Neural cell (in vitro differentiated cells): ENCODE measurements around the gene P2RX5. TPM values are rescaled to one million over a fixed set of nuclear protein-coding genes. Genes with fewer than 3 reads are reported as not detected.

Experiments
- H2AFZ ChIP-seq: fragments of 200-600, 300-800 bp; sonication (generic), shearing (Covaris generic); 2 replicates; pipeline ENCODE4 v1.6.0; 2014; ENCODE audit warnings: low read depth, mild to moderate bottlenecking, antibody characterized with exemption, low read length, moderate library complexity
- H3F3A ChIP-seq: fragments of 200-600 bp; shearing (Covaris generic); 2 replicates; pipeline ENCODE4 v1.6.1; 2016; ENCODE audit warnings: mild to moderate bottlenecking, moderate library complexity, mixed read lengths, antibody characterized with exemption, low read length; ENCODE audit not compliant: insufficient read depth, poor library complexity, severe bottlenecking
- H3K27ac ChIP-seq: fragments of 200-600, 300-800 bp; sonication (generic), shearing (Covaris generic); 2 replicates; pipeline ENCODE4 v1.5.1; 2014; ENCODE audit warnings: mild to moderate bottlenecking, low read length, moderate library complexity
- H3K27me3 ChIP-seq: fragments of 300-800, 200-600 bp; sonication (generic), shearing (Covaris generic); 2 replicates; pipeline ENCODE4 v1.6.0; 2014; ENCODE audit warnings: mild to moderate bottlenecking, low read depth, low read length, moderate library complexity; ENCODE audit not compliant: insufficient read depth
- H3K36me3 ChIP-seq: fragments of 300-800, 200-600 bp; sonication (generic), shearing (Covaris generic); 2 replicates; pipeline ENCODE4 v1.5.1; 2014; ENCODE audit warnings: mild to moderate bottlenecking, antibody characterized with exemption, low read length, moderate library complexity; ENCODE audit not compliant: insufficient read depth
- H3K4me2 ChIP-seq: fragments of 300-800, 200-600 bp; sonication (generic), shearing (Covaris generic); 2 replicates; pipeline ENCODE4 v1.6.0; 2014; ENCODE audit warnings: mild to moderate bottlenecking, low read length
- H3K4me3 ChIP-seq: fragments of 300-800, 200-600 bp; sonication (generic), shearing (Covaris generic); 2 replicates; pipeline ENCODE4 v1.5.1; 2014; ENCODE audit warnings: mild to moderate bottlenecking, low read length, moderate library complexity
- H3K79me2 ChIP-seq: fragments of 200-600 bp; shearing (Covaris generic); replicated peaks from 2 replicates; pipeline ENCODE4 v1.6.0; 2014; ENCODE audit warnings: mild to moderate bottlenecking, low read length, moderate library complexity; ENCODE audit not compliant: insufficient read depth
- H3K9ac ChIP-seq: fragments of 300-800, 200-600 bp; sonication (generic), shearing (Covaris generic); 2 replicates; pipeline ENCODE4 v1.6.1; 2016; ENCODE audit warnings: mild to moderate bottlenecking, low read length, mixed read lengths
- H3K9me2 ChIP-seq: fragments of 200-600 bp; shearing (Covaris generic); 2 replicates; pipeline ENCODE4 v1.6.1; 2016; ENCODE audit warnings: mild to moderate bottlenecking, low read length, mixed read lengths; ENCODE audit not compliant: insufficient read depth
- H3K9me3 ChIP-seq: fragments of 200-600, 300-800 bp; sonication (generic), shearing (Covaris generic); 2 replicates; pipeline ENCODE4 v1.6.1; 2016; ENCODE audit warnings: mild to moderate bottlenecking, mixed run types, low read length, moderate library complexity, mixed read lengths
- H4K20me1 ChIP-seq: fragments of 200-600 bp; shearing (Covaris generic); 2 replicates; pipeline ENCODE4 v1.6.1; 2016; ENCODE audit warnings: mild to moderate bottlenecking, mixed run types; ENCODE audit not compliant: insufficient read depth
- EP300 ChIP-seq: fragments of 450-650 bp; conservative IDR thresholded peaks from 2 replicates; pipeline ENCODE4 v1.6.1; 2014; ENCODE audit warnings: antibody characterized with exemption, mild to moderate bottlenecking, moderate library complexity; ENCODE audit not compliant: poor library complexity, severe bottlenecking
- EZH2 ChIP-seq: fragments of 200-600, 300-800 bp; shearing (Covaris generic), sonication (generic); IDR thresholded peaks from 2 replicates; pipeline ENCODE4 v1.6.1; 2014; ENCODE audit warnings: antibody characterized with exemption, low read length, borderline replicate concordance, mild to moderate bottlenecking; ENCODE audit not compliant: insufficient read depth, poor library complexity, severe bottlenecking
- MXI1 ChIP-seq: fragments of 450-650 bp; conservative IDR thresholded peaks from 2 replicates; pipeline ENCODE4 v1.6.1; 2014; ENCODE audit warnings: antibody characterized with exemption, mild to moderate bottlenecking; ENCODE audit not compliant: poor library complexity, severe bottlenecking
- POLR2AphosphoS5 ChIP-seq: IDR thresholded peaks from 2 replicates; pipeline ENCODE4 v1.6.1; 2012
- TAF1 ChIP-seq: IDR thresholded peaks from 2 replicates; pipeline ENCODE4 v1.6.1; 2012; ENCODE audit warnings: low read depth
- polyA plus RNA-seq: library from polyadenylated mRNA; depleted of rRNA; stranded (reverse); fragments of >200 nt; gene quantifications from 2 replicates; pipeline ENCODE4 v1.2.3, GENCODE V29; 2014
- TF ChIP-seq, protein P1 (sequence below): IDR thresholded peaks from 2 replicates; pipeline ENCODE4 v1.6.1; 2012; ENCODE audit warnings: borderline replicate concordance
- TF ChIP-seq, protein P2 (sequence below): fragments of 450-650 bp; IDR thresholded peaks from 2 replicates; pipeline ENCODE4 v1.5.1; 2014; ENCODE audit warnings: antibody characterized with exemption, mild to moderate bottlenecking, moderate library complexity; ENCODE audit not compliant: poor library complexity, severe bottlenecking

P2RX5 gene
- polyA plus RNA-seq, 1 donor from 2014 or later: 7.0 TPM

DNA sequence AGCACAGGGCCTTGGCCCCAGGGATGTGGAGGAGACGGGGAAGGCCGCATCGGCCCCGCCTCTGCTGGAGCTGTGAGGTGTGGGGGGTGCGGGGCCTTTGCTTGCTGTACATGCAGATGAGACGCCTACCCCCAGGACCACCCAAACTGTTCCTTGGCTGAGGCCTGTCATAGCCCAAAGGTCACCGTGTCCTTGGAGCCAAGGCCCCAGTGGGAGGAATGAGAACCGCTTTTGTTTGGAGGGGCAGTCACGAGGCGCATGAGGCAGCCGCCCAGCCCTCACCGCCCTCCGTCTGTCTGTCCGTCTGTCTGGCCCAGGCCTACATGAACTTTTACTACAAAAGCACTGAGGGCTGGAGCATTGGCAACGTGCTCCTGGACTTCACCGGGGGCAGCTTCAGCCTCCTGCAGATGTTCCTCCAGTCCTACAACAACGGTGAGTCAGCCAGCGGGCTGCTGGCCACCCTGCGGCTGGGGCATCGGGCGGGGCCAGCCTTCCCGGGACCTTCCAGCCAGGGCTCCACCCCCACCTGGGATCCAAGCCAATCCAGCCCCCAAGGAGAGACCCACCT is 36.3 kb downstream of the P2RX5 start:
- Histone ChIP-seq H3K9me3 (no peaks in the 10 kb centered on the region), H2AFZ (no peak overlapping the region), H4K20me1 (no peaks in the 10 kb centered on the region), H3K27ac (no peak overlapping the region), H3K4me3 (no peak overlapping the region), H3F3A (no peaks in the 10 kb centered on the region), H3K4me2 (no peak overlapping the region), H3K9ac (no peak overlapping the region), H3K36me3 (no peaks in the 10 kb centered on the region), H3K27me3 (no peaks in the 10 kb centered on the region), H3K79me2 (no peaks in the 10 kb centered on the region), H3K9me2 (no peaks in the 10 kb centered on the region)
- TF ChIP-seq TAF1 (no peak), POLR2AphosphoS5 (no peak), MXI1 (no peak), EP300 (no peak), EZH2 (no peak)

GRCh38 chr17:3658784-3659449 is 37.0 kb downstream of the P2RX5 start:
- H3F3A ChIP-seq: no peaks in the 10 kb centered on the region
- no peak overlapping the region for H3K4me3 ChIP-seq
- no peaks in the 10 kb centered on the region for H3K9me3 ChIP-seq
- H2AFZ ChIP-seq: no peak overlapping the region
- no peak overlapping the region for H3K4me2 ChIP-seq
- H3K9ac ChIP-seq: no peak overlapping the region
- TF ChIP-seq, protein P1, sequence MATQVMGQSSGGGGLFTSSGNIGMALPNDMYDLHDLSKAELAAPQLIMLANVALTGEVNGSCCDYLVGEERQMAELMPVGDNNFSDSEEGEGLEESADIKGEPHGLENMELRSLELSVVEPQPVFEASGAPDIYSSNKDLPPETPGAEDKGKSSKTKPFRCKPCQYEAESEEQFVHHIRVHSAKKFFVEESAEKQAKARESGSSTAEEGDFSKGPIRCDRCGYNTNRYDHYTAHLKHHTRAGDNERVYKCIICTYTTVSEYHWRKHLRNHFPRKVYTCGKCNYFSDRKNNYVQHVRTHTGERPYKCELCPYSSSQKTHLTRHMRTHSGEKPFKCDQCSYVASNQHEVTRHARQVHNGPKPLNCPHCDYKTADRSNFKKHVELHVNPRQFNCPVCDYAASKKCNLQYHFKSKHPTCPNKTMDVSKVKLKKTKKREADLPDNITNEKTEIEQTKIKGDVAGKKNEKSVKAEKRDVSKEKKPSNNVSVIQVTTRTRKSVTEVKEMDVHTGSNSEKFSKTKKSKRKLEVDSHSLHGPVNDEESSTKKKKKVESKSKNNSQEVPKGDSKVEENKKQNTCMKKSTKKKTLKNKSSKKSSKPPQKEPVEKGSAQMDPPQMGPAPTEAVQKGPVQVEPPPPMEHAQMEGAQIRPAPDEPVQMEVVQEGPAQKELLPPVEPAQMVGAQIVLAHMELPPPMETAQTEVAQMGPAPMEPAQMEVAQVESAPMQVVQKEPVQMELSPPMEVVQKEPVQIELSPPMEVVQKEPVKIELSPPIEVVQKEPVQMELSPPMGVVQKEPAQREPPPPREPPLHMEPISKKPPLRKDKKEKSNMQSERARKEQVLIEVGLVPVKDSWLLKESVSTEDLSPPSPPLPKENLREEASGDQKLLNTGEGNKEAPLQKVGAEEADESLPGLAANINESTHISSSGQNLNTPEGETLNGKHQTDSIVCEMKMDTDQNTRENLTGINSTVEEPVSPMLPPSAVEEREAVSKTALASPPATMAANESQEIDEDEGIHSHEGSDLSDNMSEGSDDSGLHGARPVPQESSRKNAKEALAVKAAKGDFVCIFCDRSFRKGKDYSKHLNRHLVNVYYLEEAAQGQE: no peak
- TF ChIP-seq, protein P2, sequence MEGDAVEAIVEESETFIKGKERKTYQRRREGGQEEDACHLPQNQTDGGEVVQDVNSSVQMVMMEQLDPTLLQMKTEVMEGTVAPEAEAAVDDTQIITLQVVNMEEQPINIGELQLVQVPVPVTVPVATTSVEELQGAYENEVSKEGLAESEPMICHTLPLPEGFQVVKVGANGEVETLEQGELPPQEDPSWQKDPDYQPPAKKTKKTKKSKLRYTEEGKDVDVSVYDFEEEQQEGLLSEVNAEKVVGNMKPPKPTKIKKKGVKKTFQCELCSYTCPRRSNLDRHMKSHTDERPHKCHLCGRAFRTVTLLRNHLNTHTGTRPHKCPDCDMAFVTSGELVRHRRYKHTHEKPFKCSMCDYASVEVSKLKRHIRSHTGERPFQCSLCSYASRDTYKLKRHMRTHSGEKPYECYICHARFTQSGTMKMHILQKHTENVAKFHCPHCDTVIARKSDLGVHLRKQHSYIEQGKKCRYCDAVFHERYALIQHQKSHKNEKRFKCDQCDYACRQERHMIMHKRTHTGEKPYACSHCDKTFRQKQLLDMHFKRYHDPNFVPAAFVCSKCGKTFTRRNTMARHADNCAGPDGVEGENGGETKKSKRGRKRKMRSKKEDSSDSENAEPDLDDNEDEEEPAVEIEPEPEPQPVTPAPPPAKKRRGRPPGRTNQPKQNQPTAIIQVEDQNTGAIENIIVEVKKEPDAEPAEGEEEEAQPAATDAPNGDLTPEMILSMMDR: no peak
- no peak for TF ChIP-seq POLR2AphosphoS5
- H3K27ac ChIP-seq: no peak overlapping the region
- H3K27me3 ChIP-seq: no peaks in the 10 kb centered on the region
- no peaks in the 10 kb centered on the region for H3K79me2 ChIP-seq
- H3K9me2 ChIP-seq: no peaks in the 10 kb centered on the region
- no peaks in the 10 kb centered on the region for H3K36me3 ChIP-seq
- H4K20me1 ChIP-seq: no peaks in the 10 kb centered on the region
